Gastroesophageal sphincter (tissue), 3 donors: ENCODE results near the gene RPS21.

Source experiments
- CTCF ChIP-seq, 4 experiments: fragments of 200-600 bp in 2 of 4; fragments of 450-650 bp in 2 of 4; sonication (generic) in 1 of 4; IDR thresholded peaks; one replicate each; pipeline ENCODE4 v1.5.1; 2017 to 2019; ENCODE audit warnings: antibody characterized with exemption in 4 of 4, mild to moderate bottlenecking in 2 of 4, moderate library complexity in 2 of 4
- EP300 ChIP-seq: sonication (generic); formaldehyde crosslinking; IDR thresholded peaks from one replicate; pipeline ENCODE4 v1.6.1; 2017; ENCODE audit warnings: antibody characterized with exemption, mild to moderate bottlenecking
- POLR2A ChIP-seq, 2 donors: fragments of 450-650 bp; IDR thresholded peaks; one replicate each; pipeline ENCODE4 v1.6.1; 2017; ENCODE audit warnings: antibody characterized with exemption in 2 of 2, mild to moderate bottlenecking in 2 of 2, moderate library complexity in 1 of 2
- POLR2AphosphoS5 ChIP-seq: sonication (generic); formaldehyde crosslinking; IDR thresholded peaks from one replicate; pipeline ENCODE4 v1.6.1; 2017; ENCODE audit warnings: antibody characterized with exemption

GRCh38 chr20:62356589-62357186 is 30.2 kb upstream of the RPS21 start:
- TF ChIP-seq CTCF (IDR thresholded peaks at IDR 0.05), result no peak
- no peak for TF ChIP-seq POLR2AphosphoS5
- no peak for TF ChIP-seq POLR2A (IDR thresholded peaks at IDR 0.05)
- TF ChIP-seq EP300, result no peak
